Activated CD4-positive, alpha-beta T cell treated with anti-CD3 and anti-CD28 coated beads, Interleukin-2, amount 10 ng/mL, durations not matched to agents 24 days and 14 days (primary cell): ENCODE results near the gene RXFP1. TPM values are rescaled to one million over a fixed set of nuclear protein-coding genes. Genes with fewer than 3 reads are reported as not detected.

ENCODE experiments used
- DNase-seq: peaks from one replicate; pipeline ENCODE4 v3.0.0; 2022
- H3K27ac Mint-ChIP-seq: one replicate; pipeline ENCODE4 v1.8.0; 2022; ENCODE audit warnings: mild to moderate bottlenecking, mixed read lengths
- H3K27me3 Mint-ChIP-seq: one replicate; pipeline ENCODE4 v1.8.0; 2022; ENCODE audit warnings: mixed read lengths
- H3K36me3 Mint-ChIP-seq: one replicate; pipeline ENCODE4 v1.8.0; 2022; ENCODE audit warnings: low read depth, mild to moderate bottlenecking, mixed read lengths
- H3K4me1 Mint-ChIP-seq: one replicate; pipeline ENCODE4 v1.8.0; 2021; ENCODE audit warnings: mixed read lengths
- H3K4me3 Mint-ChIP-seq: one replicate; pipeline ENCODE4 v1.8.0; 2022; ENCODE audit warnings: mild to moderate bottlenecking, moderate library complexity, mixed read lengths
- H3K9me3 Mint-ChIP-seq: one replicate; pipeline ENCODE4 v1.8.0; 2021; ENCODE audit warnings: mixed read lengths
- intact Hi-C: fragments of 100-400 bp; cut with micrococcal nuclease; formaldehyde crosslinking; loops from one replicate; pipeline ENCODE4 v1.15.1; 2023
- total RNA-seq: library from RNA; stranded (reverse); gene quantifications from 2 replicates; pipeline ENCODE4 v1.2.3, GENCODE V29; 2022

The RXFP1 gene
- not detected in 2 replicates for total RNA-seq

DNA sequence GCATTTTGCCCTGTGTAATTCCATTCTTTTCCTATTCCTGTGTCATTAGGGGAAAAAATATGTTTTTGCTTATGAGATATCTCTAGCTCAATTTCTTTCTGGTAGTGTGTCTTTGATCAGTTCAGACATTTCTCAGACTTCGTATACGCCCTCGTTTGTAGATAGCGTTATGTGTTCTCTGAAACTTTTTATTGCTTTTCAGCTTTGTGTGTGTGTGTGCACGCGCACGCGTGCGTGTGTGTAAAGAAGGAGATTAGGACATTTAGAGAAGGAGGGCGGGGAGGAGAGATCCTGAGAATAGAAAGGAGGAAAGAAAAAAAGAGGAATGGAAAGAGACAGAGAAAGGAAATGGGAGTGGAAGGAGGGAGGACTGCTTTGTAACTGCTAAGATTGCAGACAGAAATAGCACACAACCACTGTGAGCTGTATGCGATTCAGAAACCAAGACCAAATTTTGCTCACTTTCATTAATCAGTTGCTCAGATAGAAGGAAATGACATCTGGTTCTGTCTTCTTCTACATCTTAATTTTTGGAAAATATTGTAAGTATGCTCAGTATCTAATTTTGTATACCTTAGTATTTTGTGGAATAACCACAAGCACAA lies at the start of gene RXFP1:
Gene RXFP1 (plus strand): TSS at position 399 of the 605 bp plus-strand sequence. CDS start 95 bp downstream, at position 494.
- Mint-ChIP-seq H3K36me3 (no peaks in the 10 kb centered on the region), H3K27ac (no peak within 1 kb of the TSS), H3K9me3 (no peaks in the 10 kb centered on the region), H3K27me3 (peaks cover 9% of the 10 kb centered on the region), H3K4me3 (no peak within 1 kb of the TSS), H3K4me1 (no peaks in the 10 kb centered on the region)
- DNase-seq, result no peak
- intact Hi-C loops, result no loop called here

GRCh38 chr4:158481811-158482210 lies 39.9 kb upstream of the RXFP1 start:
- no peak overlapping the region for H3K4me3 Mint-ChIP-seq
- no peaks in the 10 kb centered on the region for H3K36me3 Mint-ChIP-seq
- no peak for DNase-seq
- no peaks in the 10 kb centered on the region for H3K4me1 Mint-ChIP-seq
- intact Hi-C loops, result no loop called here
- no peak overlapping the region for H3K27ac Mint-ChIP-seq
- H3K9me3 Mint-ChIP-seq, result peaks cover 3% of the 10 kb centered on the region
- H3K27me3 Mint-ChIP-seq, result no peaks in the 10 kb centered on the region

DNA sequence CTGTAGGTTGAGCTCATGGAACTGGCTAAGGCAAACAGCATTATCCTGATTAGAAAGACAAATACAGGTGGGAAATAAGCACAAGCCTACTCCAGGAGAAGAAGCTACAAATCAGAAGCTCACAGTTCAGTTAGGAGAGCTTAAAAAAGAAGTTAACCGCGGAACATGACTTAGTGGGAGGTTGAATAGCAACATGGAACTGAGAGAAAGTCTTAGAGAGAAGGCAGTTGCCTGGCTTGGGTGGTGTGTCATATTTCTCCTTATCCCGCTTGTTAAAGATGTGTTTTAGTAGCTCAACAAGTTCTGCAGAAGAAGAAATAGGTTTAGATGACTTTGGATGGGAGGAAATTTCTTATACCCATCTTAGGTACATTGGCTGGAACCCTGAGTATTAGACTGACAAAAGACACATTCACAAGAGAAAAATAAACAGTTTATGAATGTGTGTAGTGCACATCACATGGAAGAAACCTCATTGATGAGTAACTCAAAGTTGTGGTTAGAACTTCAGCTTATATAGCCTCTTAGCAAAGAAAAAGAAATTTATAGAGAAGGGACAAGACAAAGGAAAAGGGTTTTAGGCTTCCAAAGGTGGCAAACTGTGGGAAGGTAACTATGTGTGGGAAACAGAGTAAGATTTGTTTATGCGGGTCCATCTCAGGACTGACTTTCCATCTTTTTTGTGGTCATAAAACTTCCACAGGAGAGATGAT lies 37.4 kb upstream of the RXFP1 start:
- Mint-ChIP-seq H3K36me3 (no peaks in the 10 kb centered on the region), H3K4me1 (no peaks in the 10 kb centered on the region), H3K27me3 (no peaks in the 10 kb centered on the region), H3K9me3 (peaks cover 13% of the 10 kb centered on the region), H3K27ac (no peak overlapping the region), H3K4me3 (no peak overlapping the region)
- no peak for DNase-seq
- intact Hi-C loops, result no loop called here

GRCh38 chr4:158490629-158491028 lies 31.1 kb upstream of the RXFP1 start:
- peaks cover 10% of the 10 kb centered on the region for H3K9me3 Mint-ChIP-seq

DNA sequence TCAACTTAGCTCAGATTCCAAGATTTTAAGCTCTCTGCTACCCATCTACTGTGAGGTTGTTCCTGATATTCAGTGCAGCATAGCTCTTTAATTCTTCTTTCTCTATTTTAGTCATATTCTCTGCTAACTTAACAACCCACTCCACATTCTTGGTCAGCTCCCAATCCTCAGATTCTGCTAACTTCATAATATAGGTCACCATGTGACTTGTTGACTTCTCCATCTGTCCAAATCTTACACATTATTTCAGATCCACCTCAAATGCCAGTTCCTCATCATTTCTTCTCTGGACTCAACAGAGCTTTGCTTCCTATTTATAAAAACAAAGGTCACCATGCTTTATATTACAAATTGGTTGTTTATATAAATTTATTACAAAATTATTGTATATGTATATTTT lies 29.3 kb upstream of the RXFP1 start:
- Mint-ChIP-seq H3K9me3 (peaks cover 10% of the 10 kb centered on the region), H3K4me3 (no peak overlapping the region), H3K4me1 (no peaks in the 10 kb centered on the region), H3K27ac (no peak overlapping the region), H3K27me3 (peaks cover 2% of the 10 kb centered on the region), H3K36me3 (no peaks in the 10 kb centered on the region)
- DNase-seq, result no peak
- intact Hi-C loops, result no loop called here

More at GRCh38 chr4:158490629-158491028, 31.1 kb upstream of the RXFP1 start:
- Mint-ChIP-seq H3K4me3 (no peak overlapping the region), H3K36me3 (no peaks in the 10 kb centered on the region), H3K27ac (no peak overlapping the region), H3K4me1 (no peaks in the 10 kb centered on the region), H3K27me3 (no peaks in the 10 kb centered on the region)
- intact Hi-C loops, result no loop called here
- DNase-seq, result no peak

- no peaks in the 10 kb centered on the region for H3K9me3 Mint-ChIP-seq
- no peak overlapping the region for H3K4me3 Mint-ChIP-seq
- DNase-seq, result peak; percentile 78
- no peaks in the 10 kb centered on the region for H3K4me1 Mint-ChIP-seq
- peaks cover 4% of the 10 kb centered on the region for H3K27me3 Mint-ChIP-seq
- H3K36me3 Mint-ChIP-seq, result no peaks in the 10 kb centered on the region
- no peak overlapping the region for H3K27ac Mint-ChIP-seq
- intact Hi-C loops, result loop anchor here (1.0 kb wide), 1 partner anchor 128 kb away; no protein-coding TSS in a partner anchor
Measured at GRCh38 chr4:158496030-158496741, 25.5 kb upstream of the RXFP1 start.

DNA sequence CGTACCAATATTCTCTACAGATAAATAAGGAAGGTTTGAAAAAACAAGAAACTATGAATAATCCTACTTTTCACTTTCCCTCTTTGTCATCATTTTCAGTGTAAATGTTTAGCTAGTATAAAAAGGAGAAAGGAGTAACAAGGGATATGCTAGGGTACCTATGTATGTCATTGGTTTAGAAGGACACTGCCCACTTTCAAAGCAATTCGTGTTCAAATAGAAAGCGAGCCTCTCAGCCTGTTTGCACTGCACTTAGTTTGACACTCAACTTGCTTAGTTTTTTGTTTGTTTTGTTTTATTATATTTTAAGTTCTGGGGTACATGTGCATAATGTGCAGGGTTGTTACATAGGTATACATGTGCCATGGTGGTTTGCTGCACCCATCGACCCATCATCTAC lies 21.6 kb upstream of the RXFP1 start:
- peak; percentile 21 for DNase-seq
- Mint-ChIP-seq H3K27ac (no peak overlapping the region), H3K36me3 (no peaks in the 10 kb centered on the region), H3K4me1 (no peaks in the 10 kb centered on the region), H3K4me3 (no peak overlapping the region), H3K27me3 (peaks cover 4% of the 10 kb centered on the region), H3K9me3 (no peaks in the 10 kb centered on the region)
- intact Hi-C loops, result no loop called here

DNA sequence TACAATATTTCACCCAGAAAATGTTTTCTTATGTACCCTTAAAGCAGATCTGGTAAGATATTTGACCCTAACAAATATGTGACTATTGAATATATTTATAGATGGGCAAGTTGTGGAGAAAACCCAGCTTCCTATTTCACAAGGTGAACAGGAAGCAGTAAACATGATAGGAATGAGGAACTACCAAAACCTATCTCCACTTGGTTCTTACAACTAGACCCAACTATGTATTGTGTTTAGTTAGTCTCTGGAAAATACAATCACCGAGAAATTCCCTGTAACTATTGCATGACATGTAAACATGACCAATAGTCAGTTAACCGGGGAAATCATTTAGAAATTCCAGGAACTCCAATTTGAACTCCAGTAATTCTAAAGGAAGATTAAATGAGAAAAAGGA lies 8.4 kb upstream of the RXFP1 start:
- no peak overlapping the region for H3K27ac Mint-ChIP-seq
- intact Hi-C loops, result no loop called here

DNA sequence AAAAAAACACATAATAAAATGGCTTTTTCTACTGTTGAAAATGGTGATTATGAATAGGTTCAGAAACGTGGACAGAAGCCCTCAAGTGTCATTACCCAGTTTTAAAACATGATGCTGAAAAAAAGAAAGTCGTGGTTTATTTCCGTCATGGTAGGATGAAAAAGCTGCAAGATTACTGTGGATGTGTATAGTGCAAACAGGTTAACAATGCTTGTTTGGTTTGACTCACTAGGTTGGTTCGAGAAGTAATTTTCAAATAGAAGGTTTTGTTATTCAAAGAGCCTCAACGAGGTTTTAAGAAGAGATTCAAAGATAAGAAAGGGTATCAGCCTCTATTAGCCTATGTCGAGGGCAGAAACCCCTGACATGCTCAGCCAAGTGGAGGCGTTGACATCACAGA lies 2.5 kb upstream of the RXFP1 start:
- peaks cover 4% of the 10 kb centered on the region for H3K27me3 Mint-ChIP-seq

More for the DNA sequence above, 8.4 kb upstream of the RXFP1 start:
- DNase-seq, result no peak
- H3K9me3 Mint-ChIP-seq, result no peaks in the 10 kb centered on the region
- no peak overlapping the region for H3K4me3 Mint-ChIP-seq
- H3K36me3 Mint-ChIP-seq, result no peaks in the 10 kb centered on the region
- no peaks in the 10 kb centered on the region for H3K4me1 Mint-ChIP-seq
- peaks cover 6% of the 10 kb centered on the region for H3K27me3 Mint-ChIP-seq

DNA sequence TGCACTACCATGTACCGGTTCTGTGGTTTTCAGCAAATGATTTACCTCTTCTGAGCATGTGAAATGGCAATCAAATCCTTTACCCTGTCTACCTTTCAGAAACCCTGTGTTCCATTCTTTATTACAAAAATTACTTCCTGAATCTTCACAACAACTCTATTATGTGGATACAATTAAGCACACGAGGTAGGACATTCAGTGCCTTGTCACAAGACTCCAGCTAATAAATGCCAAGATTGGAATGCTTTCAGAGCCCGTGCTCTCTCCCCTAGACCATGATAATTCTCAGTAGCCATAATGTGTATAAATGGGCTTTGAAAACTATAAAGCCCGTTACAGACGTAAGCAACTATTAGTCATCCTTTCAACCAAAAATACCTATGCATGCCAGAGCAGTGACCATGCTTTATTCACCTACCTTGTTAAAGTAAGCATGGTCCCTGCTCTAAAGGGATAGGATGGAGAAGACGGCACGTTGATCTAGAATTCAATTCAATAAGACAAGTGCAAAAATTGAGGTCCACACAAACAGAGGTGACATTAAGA lies 2.4 kb downstream of the RXFP1 start:
- no peak overlapping the region for H3K27ac Mint-ChIP-seq
- no peak for DNase-seq
- H3K36me3 Mint-ChIP-seq, result no peaks in the 10 kb centered on the region
- H3K27me3 Mint-ChIP-seq, result peaks cover 9% of the 10 kb centered on the region
- H3K4me1 Mint-ChIP-seq, result no peaks in the 10 kb centered on the region
- no peaks in the 10 kb centered on the region for H3K9me3 Mint-ChIP-seq
- intact Hi-C loops, result no loop called here
- no peak overlapping the region for H3K4me3 Mint-ChIP-seq

More for the DNA sequence above, 2.5 kb upstream of the RXFP1 start:
- Mint-ChIP-seq H3K9me3 (no peaks in the 10 kb centered on the region), H3K4me1 (no peaks in the 10 kb centered on the region), H3K36me3 (no peaks in the 10 kb centered on the region), H3K27ac (no peak overlapping the region), H3K4me3 (no peak overlapping the region)
- DNase-seq, result no peak
- intact Hi-C loops, result no loop called here

DNA sequence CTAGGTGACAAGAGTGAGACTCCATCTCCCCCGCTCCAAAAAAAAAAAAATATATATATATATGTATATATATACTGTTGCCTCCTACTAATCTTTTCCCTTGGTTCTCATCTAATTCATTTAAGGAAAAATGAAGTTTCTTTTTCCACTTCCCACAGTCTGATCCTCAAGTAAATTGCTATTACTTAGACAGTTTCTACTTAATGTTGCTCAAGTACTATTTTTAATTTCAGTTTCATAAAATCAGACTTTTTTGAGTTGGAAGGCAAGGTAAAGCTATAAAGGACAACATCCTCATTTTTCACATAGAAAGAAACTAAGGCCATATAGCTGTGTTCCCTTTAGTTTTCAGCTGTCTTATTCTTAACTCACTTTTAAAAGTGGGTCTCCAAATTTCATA lies 5.8 kb downstream of the RXFP1 start:
- Mint-ChIP-seq H3K4me1 (no peaks in the 10 kb centered on the region), H3K27ac (no peak overlapping the region), H3K9me3 (no peaks in the 10 kb centered on the region), H3K4me3 (no peak overlapping the region), H3K27me3 (peaks cover 7% of the 10 kb centered on the region), H3K36me3 (no peaks in the 10 kb centered on the region)
- intact Hi-C loops, result no loop called here
- no peak for DNase-seq

GRCh38 chr4:158529505-158529904 lies 7.8 kb downstream of the RXFP1 start:
- H3K4me3 Mint-ChIP-seq, result no peak overlapping the region
- no peaks in the 10 kb centered on the region for H3K9me3 Mint-ChIP-seq
- no peak overlapping the region for H3K27ac Mint-ChIP-seq
- DNase-seq, result no peak
- no peaks in the 10 kb centered on the region for H3K4me1 Mint-ChIP-seq
- intact Hi-C loops, result no loop called here
- H3K27me3 Mint-ChIP-seq, result peaks cover 4% of the 10 kb centered on the region
- no peaks in the 10 kb centered on the region for H3K36me3 Mint-ChIP-seq

GRCh38 chr4:158530381-158530780 lies 8.7 kb downstream of the RXFP1 start:
- no peak overlapping the region for H3K4me3 Mint-ChIP-seq

GRCh38 chr4:158530898-158531297 lies 9.2 kb downstream of the RXFP1 start:
- peaks cover 4% of the 10 kb centered on the region for H3K4me1 Mint-ChIP-seq
- H3K27me3 Mint-ChIP-seq, result peaks cover 2% of the 10 kb centered on the region
- DNase-seq, result no peak
- H3K27ac Mint-ChIP-seq, result no peak overlapping the region
- no peaks in the 10 kb centered on the region for H3K36me3 Mint-ChIP-seq
- intact Hi-C loops, result no loop called here
- H3K9me3 Mint-ChIP-seq, result peaks cover 6% of the 10 kb centered on the region
- H3K4me3 Mint-ChIP-seq, result no peak overlapping the region

More at GRCh38 chr4:158530381-158530780, 8.7 kb downstream of the RXFP1 start:
- DNase-seq, result no peak
- H3K27me3 Mint-ChIP-seq, result peaks cover 2% of the 10 kb centered on the region
- intact Hi-C loops, result no loop called here
- H3K9me3 Mint-ChIP-seq, result peaks cover 6% of the 10 kb centered on the region
- no peaks in the 10 kb centered on the region for H3K36me3 Mint-ChIP-seq
- H3K27ac Mint-ChIP-seq, result no peak overlapping the region
- peaks cover 4% of the 10 kb centered on the region for H3K4me1 Mint-ChIP-seq
